Upper lobe of right lung (tissue), 1 donor: ENCODE data around the gene ZMIZ2. TPM values are rescaled to one million over a fixed set of nuclear protein-coding genes. Genes with fewer than 3 reads are reported as not detected.

Experiments used
- ATAC-seq: fragments of 200-7000 bp; cut with Tn5 transposase; one replicate; pipeline ENCODE4 v1.9.1; 2020; ENCODE audit warnings: mild to moderate bottlenecking, moderate library complexity
- DNase-seq: peaks from one replicate; pipeline ENCODE4 v3.0.0-alpha.2; 2020
- H3K27ac ChIP-seq: fragments of 200-600 bp; one replicate; pipeline ENCODE4 v1.8.0; 2022
- H3K27me3 ChIP-seq: fragments of 200-600 bp; one replicate; pipeline ENCODE4 v1.8.0; 2022; ENCODE audit warnings: mild to moderate bottlenecking
- H3K36me3 ChIP-seq: fragments of 200-600 bp; one replicate; pipeline ENCODE4 v1.8.0; 2022
- H3K4me1 ChIP-seq: fragments of 200-600 bp; one replicate; pipeline ENCODE4 v1.8.0; 2022
- H3K4me3 ChIP-seq: fragments of 200-600 bp; one replicate; pipeline ENCODE4 v1.8.0; 2022; ENCODE audit warnings: mild to moderate bottlenecking
- H3K9me3 ChIP-seq: fragments of 200-600 bp; one replicate; pipeline ENCODE4 v1.8.0; 2022
- intact Hi-C: fragments of 100-400 bp; cut with DNase I; formaldehyde crosslinking; loops from one replicate; pipeline ENCODE4 v1.11.0; 2022
- total RNA-seq: library from RNA; stranded (reverse); fragmentation: NEBNext Ultra II Directional; extraction: Animal tissue kit (Norgen Biotek cat#: 25700); gene quantifications from one replicate; pipeline ENCODE4 v1.2.1, GENCODE V29; 2021
- TF ChIP-seq, protein P1 (sequence below): fragments of 200-600 bp; IDR thresholded peaks from one replicate; pipeline ENCODE4 v1.8.0; 2022; ENCODE audit warnings: antibody characterized with exemption
- donor health status: DM: no; HTN: yes; CAD: no; lungs with severe emphysema.

The ZMIZ2 gene
- total RNA-seq, 1 donor from 2014 or later, result 95.4 TPM

DNA sequence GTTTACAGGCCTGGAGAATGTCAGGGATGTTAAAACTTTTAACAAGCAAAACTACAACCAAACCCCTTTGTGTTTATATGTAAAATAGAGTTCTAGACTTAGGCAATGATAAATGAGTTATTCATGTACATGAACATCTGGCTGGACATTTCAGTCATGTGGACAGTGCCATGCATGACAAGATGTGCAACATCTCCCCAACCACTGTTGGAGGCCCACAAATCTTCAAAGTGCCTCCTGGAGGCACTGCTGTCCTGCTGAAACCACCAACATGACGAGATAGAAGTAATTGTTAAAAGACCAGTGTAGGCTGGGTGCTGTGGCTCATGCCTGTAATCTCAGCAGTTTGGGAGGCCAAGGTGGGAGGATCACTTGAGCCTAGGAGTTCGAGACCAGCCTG, 66.3 kb downstream of the ZMIZ2 start:
- Histone ChIP-seq H3K4me1 (no peaks in the 10 kb centered on the region), H3K4me3 (no peak overlapping the region), H3K27ac (no peak overlapping the region), H3K36me3 (no peaks in the 10 kb centered on the region), H3K27me3 (no peaks in the 10 kb centered on the region), H3K9me3 (no peaks in the 10 kb centered on the region)
- TF ChIP-seq, protein P1, sequence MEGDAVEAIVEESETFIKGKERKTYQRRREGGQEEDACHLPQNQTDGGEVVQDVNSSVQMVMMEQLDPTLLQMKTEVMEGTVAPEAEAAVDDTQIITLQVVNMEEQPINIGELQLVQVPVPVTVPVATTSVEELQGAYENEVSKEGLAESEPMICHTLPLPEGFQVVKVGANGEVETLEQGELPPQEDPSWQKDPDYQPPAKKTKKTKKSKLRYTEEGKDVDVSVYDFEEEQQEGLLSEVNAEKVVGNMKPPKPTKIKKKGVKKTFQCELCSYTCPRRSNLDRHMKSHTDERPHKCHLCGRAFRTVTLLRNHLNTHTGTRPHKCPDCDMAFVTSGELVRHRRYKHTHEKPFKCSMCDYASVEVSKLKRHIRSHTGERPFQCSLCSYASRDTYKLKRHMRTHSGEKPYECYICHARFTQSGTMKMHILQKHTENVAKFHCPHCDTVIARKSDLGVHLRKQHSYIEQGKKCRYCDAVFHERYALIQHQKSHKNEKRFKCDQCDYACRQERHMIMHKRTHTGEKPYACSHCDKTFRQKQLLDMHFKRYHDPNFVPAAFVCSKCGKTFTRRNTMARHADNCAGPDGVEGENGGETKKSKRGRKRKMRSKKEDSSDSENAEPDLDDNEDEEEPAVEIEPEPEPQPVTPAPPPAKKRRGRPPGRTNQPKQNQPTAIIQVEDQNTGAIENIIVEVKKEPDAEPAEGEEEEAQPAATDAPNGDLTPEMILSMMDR, result no peak
- DNase-seq, result no peak
- intact Hi-C loops, result no loop called here
- no peak for ATAC-seq

DNA sequence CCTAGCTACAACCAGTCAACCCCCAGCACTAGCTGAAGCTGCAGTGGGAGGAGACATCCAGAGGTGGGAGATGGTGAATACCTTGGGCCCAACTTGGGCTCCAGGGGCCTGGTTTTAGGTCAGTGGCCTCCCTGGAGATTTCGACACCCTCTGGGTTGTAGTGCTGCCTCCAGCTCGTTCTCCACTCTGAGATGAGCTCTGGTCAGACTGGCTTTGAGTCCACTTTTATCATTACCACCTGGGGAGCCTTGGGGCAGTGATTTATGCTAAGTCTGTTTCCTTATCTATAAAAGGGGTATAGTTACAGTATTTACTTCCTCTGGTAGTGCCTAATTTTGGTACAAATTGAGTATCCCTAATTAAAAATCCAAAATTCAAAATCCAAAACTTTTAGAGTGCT, 70.6 kb downstream of the ZMIZ2 start:
- Histone ChIP-seq H3K27me3 (no peaks in the 10 kb centered on the region), H3K36me3 (no peaks in the 10 kb centered on the region), H3K27ac (no peak overlapping the region), H3K9me3 (no peaks in the 10 kb centered on the region), H3K4me3 (no peak overlapping the region), H3K4me1 (no peaks in the 10 kb centered on the region)
- DNase-seq, result no peak
- ATAC-seq, result no peak
- TF ChIP-seq, protein P1, result no peak
- intact Hi-C loops, result no loop called here

Other genes with a start within 250 kb of the ZMIZ2 start
- gene NPC1L1, start 207.5 kb upstream of the ZMIZ2 start, total RNA-seq, result 0.17 TPM
- 53.5 TPM for gene DDX56, start 174.9 kb upstream of the ZMIZ2 start, total RNA-seq
- 78.3 TPM for gene TMED4, start 166.6 kb upstream of the ZMIZ2 start, total RNA-seq
- gene OGDH, start 142.2 kb upstream of the ZMIZ2 start, total RNA-seq, result 157 TPM
- gene PPIA, start 47.8 kb downstream of the ZMIZ2 start, total RNA-seq, result 970 TPM
- gene H2AZ2, start 99.2 kb downstream of the ZMIZ2 start, total RNA-seq, result 131 TPM
- 26.0 TPM for gene PURB, start 136.7 kb downstream of the ZMIZ2 start, total RNA-seq
- 21.0 TPM for gene MYO1G, start 230.2 kb downstream of the ZMIZ2 start, total RNA-seq